Measurements from ENCODE around the gene POU1F1.

The POU1F1 gene

GRCh38 chr3:87227104-87227834, 49.1 kb downstream of the POU1F1 start, which contains the start of gene CHMP2B (continued):
- TF ChIP-seq ZNF266 (tag by site-specific recombination; IDR thresholded peaks at IDR 0.05; ENCODE audit: low read depth): no peak
- TF ChIP-seq ZNF549 (tag by site-specific recombination; IDR thresholded peaks at IDR 0.05): no peak
- no peak for TF ChIP-seq ZNF521 (tag by site-specific recombination; IDR thresholded peaks at IDR 0.05)
- no peak for TF ChIP-seq ZNF148 (tag by site-specific recombination; IDR thresholded peaks at IDR 0.05; ENCODE audit: borderline replicate concordance)
- no peak for TF ChIP-seq ZNF664 (tag by site-specific recombination; IDR thresholded peaks at IDR 0.05)
- no peak for TF ChIP-seq ZBTB48 (tag by site-specific recombination; IDR thresholded peaks at IDR 0.05)
- TF ChIP-seq ZNF585B (tag by site-specific recombination; IDR thresholded peaks at IDR 0.05): no peak
- TF ChIP-seq ZNF529 (tag by site-specific recombination; IDR thresholded peaks at IDR 0.05; ENCODE audit: insufficient replicate concordance): no peak
- TF ChIP-seq GLIS1 (tag by site-specific recombination; IDR thresholded peaks at IDR 0.05): no peak
- no peak for TF ChIP-seq PRDM10 (tag by site-specific recombination; IDR thresholded peaks at IDR 0.05)
- TF ChIP-seq ZNF24 (tag by site-specific recombination; IDR thresholded peaks at IDR 0.05): no peak
- TF ChIP-seq ZNF23 (tag by site-specific recombination; IDR thresholded peaks at IDR 0.05; ENCODE audit: borderline replicate concordance): no peak
- no peak for TF ChIP-seq ZNF776 (tag by site-specific recombination; IDR thresholded peaks at IDR 0.05; ENCODE audit: borderline replicate concordance)
- TF ChIP-seq ZNF639 (tag by site-specific recombination; IDR thresholded peaks at IDR 0.05): 0 out of 2 replicates have a peak, but pooled peaks have one; percentile 1
- no peak for TF ChIP-seq ZNF169 (tag by site-specific recombination; IDR thresholded peaks at IDR 0.05)
- no peak for TF ChIP-seq REPIN1 (tag by site-specific recombination; IDR thresholded peaks at IDR 0.05; ENCODE audit: low read depth)
- no peak for TF ChIP-seq ZNF785 (tag by site-specific recombination; IDR thresholded peaks at IDR 0.05)
- no peak for TF ChIP-seq ZNF530 (tag by site-specific recombination; IDR thresholded peaks at IDR 0.05; ENCODE audit: low read depth)
- no peak for TF ChIP-seq ZNF416 (tag by site-specific recombination; IDR thresholded peaks at IDR 0.05)
- no peak for TF ChIP-seq ZNF394 (tag by site-specific recombination; IDR thresholded peaks at IDR 0.05; ENCODE audit: borderline replicate concordance)
- no peak for TF ChIP-seq ZNF10 (tag by site-specific recombination; IDR thresholded peaks at IDR 0.05)
- TF ChIP-seq ZBTB17 (tag by site-specific recombination; IDR thresholded peaks at IDR 0.05): peak; percentile 62
- no peak for TF ChIP-seq ZBTB44 (tag by site-specific recombination; IDR thresholded peaks at IDR 0.05)
- no peak for TF ChIP-seq ZNF830 (tag by site-specific recombination; IDR thresholded peaks at IDR 0.05; ENCODE audit: low read depth)
- TF ChIP-seq ZNF221 (tag by site-specific recombination; IDR thresholded peaks at IDR 0.05; ENCODE audit: borderline replicate concordance): no peak
- TF ChIP-seq IKZF3 (tag by site-specific recombination; IDR thresholded peaks at IDR 0.05): 0 out of 2 replicates have a peak, but pooled peaks have one; percentile 48
- no peak for TF ChIP-seq CTCF (tag by site-specific recombination; IDR thresholded peaks at IDR 0.05)
- TF ChIP-seq ZNF544 (tag by site-specific recombination; IDR thresholded peaks at IDR 0.05): no peak

All from HEK293 (cell line).